Keratinocyte (primary cell): ENCODE data around the gene OR10A7. TPM values are rescaled to one million over a fixed set of nuclear protein-coding genes. Genes with fewer than 3 reads are reported as not detected.

Experiments used
- DNase-seq: peaks from one replicate; pipeline ENCODE4 v3.0.0-alpha.2; 2011; ENCODE audit warnings: low read depth, missing footprints, low spot score
- FAIRE-seq: peaks from 2 replicates; lab custom pipeline; 2011; peaks lifted over from hg19 to GRCh38; lab: Jason Lieb, UNC
- H2AFZ ChIP-seq: 2 replicates; pipeline ENCODE4 v1.6.0; 2012; ENCODE audit warnings: low read length, control low read depth, inconsistent platforms; ENCODE audit not compliant: control insufficient read depth
- H3K27ac ChIP-seq: 2 replicates; pipeline ENCODE4 v1.5.1; 2011; ENCODE audit warnings: low read length; ENCODE audit not compliant: control insufficient read depth, insufficient read depth
- H3K27me3 ChIP-seq: 3 replicates; pipeline ENCODE4 v1.6.0; 2011; ENCODE audit warnings: low read length; ENCODE audit not compliant: control insufficient read depth, insufficient read depth; ENCODE audit errors: extremely low read depth
- H3K36me3 ChIP-seq, 2 experiments: 2 replicates in 1 of 2; 3 replicates in 1 of 2; pipeline ENCODE4 v1.5.1; 2011; ENCODE audit warnings: low read length in 2 of 2, mild to moderate bottlenecking in 1 of 2; ENCODE audit not compliant: control insufficient read depth in 2 of 2, insufficient read depth in 2 of 2; ENCODE audit errors: extremely low read depth in 1 of 2
- H3K4me1 ChIP-seq: 3 replicates; pipeline ENCODE4 v1.5.1; 2011; ENCODE audit warnings: low read length; ENCODE audit not compliant: control insufficient read depth, insufficient read depth; ENCODE audit errors: extremely low read depth
- H3K4me2 ChIP-seq: 3 replicates; pipeline ENCODE4 v1.6.0; 2011; ENCODE audit warnings: low read depth, low read length; ENCODE audit not compliant: control insufficient read depth, insufficient read depth; ENCODE audit errors: extremely low read depth
- H3K4me3 ChIP-seq, 3 experiments: fragments of 200-600 bp in 1 of 3; sonication (generic) in 1 of 3; 2 replicates in 2 of 3; 3 replicates in 1 of 3; pipeline ENCODE4 v1.5.1; 2011 to 2016; ENCODE audit warnings: low read length in 3 of 3, mild to moderate bottlenecking in 3 of 3, control low read depth in 2 of 3, inconsistent platforms in 1 of 3, low read depth in 1 of 3, mixed read lengths in 1 of 3, mixed run types in 1 of 3, moderate library complexity in 1 of 3; ENCODE audit not compliant: control insufficient read depth in 2 of 3, insufficient read depth in 2 of 3; ENCODE audit errors: extremely low read depth in 1 of 3
- H3K79me2 ChIP-seq: 2 replicates; pipeline ENCODE4 v1.6.0; 2012; ENCODE audit warnings: low read length; ENCODE audit not compliant: control insufficient read depth, insufficient read depth
- H3K9ac ChIP-seq: 3 replicates; pipeline ENCODE4 v1.6.0; 2011; ENCODE audit warnings: low read length; ENCODE audit not compliant: control insufficient read depth, insufficient read depth; ENCODE audit errors: extremely low read depth
- H3K9me1 ChIP-seq: 3 replicates; pipeline ENCODE4 v1.6.0; 2011; ENCODE audit warnings: low read length; ENCODE audit not compliant: control insufficient read depth, insufficient read depth; ENCODE audit errors: extremely low read depth
- H3K9me3 ChIP-seq: 2 replicates; pipeline ENCODE4 v1.5.1; 2012; ENCODE audit warnings: low read depth, low read length; ENCODE audit not compliant: control insufficient read depth
- H4K20me1 ChIP-seq: 3 replicates; pipeline ENCODE4 v1.6.0; 2011; ENCODE audit warnings: low read length; ENCODE audit not compliant: control insufficient read depth, insufficient read depth; ENCODE audit errors: extremely low read depth
- CTCF ChIP-seq, 3 experiments: IDR thresholded peaks in 1 of 3; conservative IDR thresholded peaks in 1 of 3; optimal IDR thresholded peaks in 1 of 3; 2 replicates in 2 of 3; 3 replicates in 1 of 3; pipeline versions ENCODE3 to v1.5.1; 2011; ENCODE audit warnings: low read length in 3 of 3, mild to moderate bottlenecking in 3 of 3, moderate library complexity in 2 of 3, control low read depth in 1 of 3, inconsistent platforms in 1 of 3; ENCODE audit not compliant: insufficient read depth in 2 of 3; ENCODE audit errors: extremely low read depth in 1 of 3
- EZH2 ChIP-seq: IDR thresholded peaks from one replicate; pipeline ENCODE4 v1.6.1; 2012; ENCODE audit warnings: inconsistent platforms, mild to moderate bottlenecking, low read length, moderate library complexity
- dilution Hi-C: fragments of 300-500 bp; cut with MboI; formaldehyde crosslinking; loops from one replicate; pipeline ENCODE4 v1.7.0; 2020; ENCODE audit warnings: low sequenced_read_pairs; ENCODE audit not compliant: extremely low pct_ligation_motif_present
- polyA plus RNA-seq, 5 experiments: library from polyadenylated mRNA; depleted of rRNA in 3 of 5; stranded (reverse) in 3 of 5; stranded (forward) in 1 of 5; unstranded in 1 of 5; fragments of >200 nt; gene quantifications; 1 replicate in 1 of 5; 2 replicates in 3 of 5; 3 replicates in 1 of 5; pipeline versions ENCODE4 v1.2.1 to v1.2.3, GENCODE V29; 2011 to 2012; ENCODE audit warnings: missing spikeins in 2 of 5, low read depth in 1 of 5, low replicate concordance in 1 of 5

The OR10A7 gene
- polyA plus RNA-seq, 1 donor (not counting 4 experiments of a cell fraction or from before 2014, with no cell fraction given) = not detected

GRCh38 chr12:55227643-55228042, 6.8 kb downstream of the OR10A7 start:
- dilution Hi-C loops = no loop called here
- no peaks in the 10 kb centered on the region for H3K9me1 ChIP-seq
- no peak for DNase-seq

GRCh38 chr12:55244309-55244708, 23.5 kb downstream of the OR10A7 start, which contains the start of gene OR6C74:
TSS of gene OR6C74 (plus strand) at chr12:55244609. CDS start at chr12:55247288, 2,679 bp downstream.
- no peaks in the 10 kb centered on the region for H3K27me3 ChIP-seq
- H3K4me2 ChIP-seq = no peak within 1 kb of the TSS
- H2AFZ ChIP-seq = no peak within 1 kb of the TSS
- H3K4me3 ChIP-seq = no peak within 1 kb of the TSS
- TF ChIP-seq CTCF (optimal IDR thresholded peaks at IDR 0.05 in 1 of 3, IDR thresholded peaks at IDR 0.05 in 1 of 3, conservative IDR thresholded peaks at IDR 0.05 in 1 of 3; ENCODE audit: extremely low read depth in 1 of 3, insufficient read depth in 2 of 3, low read length in 3 of 3) (no peak), EZH2 (no peak)
- FAIRE-seq (no peak), DNase-seq (no peak)
- H3K27ac ChIP-seq = no peak within 1 kb of the TSS
- H3K9me1 ChIP-seq = no peaks in the 10 kb centered on the region
- dilution Hi-C loops = no loop called here
- H3K79me2 ChIP-seq = no peaks in the 10 kb centered on the region
- H3K4me1 ChIP-seq = no peaks in the 10 kb centered on the region
- no peaks in the 10 kb centered on the region for H3K36me3 ChIP-seq
- no peaks in the 10 kb centered on the region for H4K20me1 ChIP-seq
- no peak within 1 kb of the TSS for H3K9ac ChIP-seq
- no peaks in the 10 kb centered on the region for H3K9me3 ChIP-seq

More at GRCh38 chr12:55227643-55228042, 6.8 kb downstream of the OR10A7 start:
- no peak overlapping the region for H3K4me2 ChIP-seq
- H3K79me2 ChIP-seq = no peaks in the 10 kb centered on the region
- H3K4me3 ChIP-seq = no peak overlapping the region
- H3K9me3 ChIP-seq = no peaks in the 10 kb centered on the region
- H3K9ac ChIP-seq = no peak overlapping the region
- no peak overlapping the region for H3K27ac ChIP-seq
- H4K20me1 ChIP-seq = no peaks in the 10 kb centered on the region
- TF ChIP-seq CTCF (optimal IDR thresholded peaks at IDR 0.05 in 1 of 3, IDR thresholded peaks at IDR 0.05 in 1 of 3, conservative IDR thresholded peaks at IDR 0.05 in 1 of 3; ENCODE audit: extremely low read depth in 1 of 3, insufficient read depth in 2 of 3, low read length in 3 of 3) (no peak), EZH2 (no peak)
- FAIRE-seq = no peak
- H2AFZ ChIP-seq = no peak overlapping the region
- no peaks in the 10 kb centered on the region for H3K27me3 ChIP-seq
- H3K4me1 ChIP-seq = no peaks in the 10 kb centered on the region
- H3K36me3 ChIP-seq = no peaks in the 10 kb centered on the region
